ENCODE data around the gene ZNF319.

ZNF319 gene

DNA sequence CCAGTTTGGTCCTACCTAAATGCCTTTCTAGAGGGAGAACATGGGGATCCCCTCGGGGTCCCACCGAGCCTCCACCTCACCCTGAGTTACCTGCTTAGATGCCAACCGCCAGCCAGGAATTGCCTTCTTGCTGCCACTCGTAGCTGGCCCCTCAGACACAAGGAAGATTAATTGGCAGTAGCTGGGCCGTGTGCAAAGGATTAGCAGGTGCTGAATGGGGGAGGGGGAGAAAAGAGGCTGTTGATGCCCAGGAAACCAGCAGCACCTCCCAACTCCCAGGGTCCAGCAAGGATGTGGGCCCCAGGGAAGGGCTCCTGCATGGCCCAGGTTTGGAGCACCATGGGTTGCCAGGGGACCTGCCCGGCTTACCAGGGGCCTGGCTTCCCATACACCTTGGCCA is 29.5 kb downstream of the ZNF319 start, which contains the start of gene CNGB1:
CNGB1 (minus strand) TSS at position 159 of the 400 bp plus-strand sequence. CDS start 3,842 bp downstream, outside the sequence.
- TF ChIP-seq POLR2A (IDR thresholded peaks at IDR 0.05; ENCODE audit: low read depth, low read length) (no peak), SPI1 (IDR thresholded peaks at IDR 0.05; ENCODE audit: low read depth, low read length) (no peak), POU2F2 (IDR thresholded peaks at IDR 0.05; ENCODE audit: low read depth, low read length) (no peak)
- FAIRE-seq (no peak), DNase-seq (ENCODE audit: insufficient read length, low spot score) (no peak)

- DNase-seq (ENCODE audit: insufficient read length, low spot score) = no peak
- no peak for FAIRE-seq
Measured at GRCh38 chr16:57970319-57970718, 30.2 kb downstream of the ZNF319 start.

DNA sequence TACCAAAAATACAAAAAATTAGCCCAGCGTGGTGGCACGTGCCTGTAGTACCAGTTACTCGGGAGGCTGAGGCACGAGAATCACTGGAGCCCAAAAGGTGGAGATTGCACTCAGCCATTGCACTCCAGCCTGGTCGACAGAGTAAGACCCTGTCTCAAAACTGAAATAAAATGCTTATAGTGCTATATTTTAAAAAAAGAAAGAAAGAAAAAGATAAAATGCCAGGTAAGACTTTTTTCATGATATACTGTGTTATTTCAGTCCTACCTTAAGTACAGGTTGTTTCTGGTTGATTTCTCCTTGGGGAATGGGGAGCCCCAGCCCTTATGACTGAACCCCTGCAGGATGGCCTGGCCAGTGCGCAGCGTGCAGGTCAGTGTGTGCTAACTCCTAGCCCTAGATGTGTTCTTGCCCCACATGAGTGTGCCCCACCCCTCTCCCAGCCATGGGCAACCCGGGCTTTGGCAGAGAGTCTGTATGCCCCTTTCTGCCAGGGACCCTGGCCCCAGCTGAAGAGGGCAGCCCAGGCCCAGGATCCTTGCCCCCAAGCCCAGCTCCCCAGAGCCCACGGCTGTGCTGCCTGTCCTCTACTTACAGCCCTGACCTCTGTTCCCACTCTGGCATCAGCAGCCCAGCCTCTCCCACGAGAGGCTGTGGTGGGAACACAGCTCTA is 30.9 kb downstream of the ZNF319 start:
- FAIRE-seq (no peak), DNase-seq (ENCODE audit: insufficient read length, low spot score) (no peak)

More at GRCh38 chr16:57970319-57970718, 30.2 kb downstream of the ZNF319 start:
- TF ChIP-seq POLR2AphosphoS5 (IDR thresholded peaks at IDR 0.05; ENCODE audit: low read depth, low read length) = no peak
- TF ChIP-seq SPI1 (IDR thresholded peaks at IDR 0.05; ENCODE audit: low read depth, low read length) = no peak
- no peak for TF ChIP-seq POU2F2 (IDR thresholded peaks at IDR 0.05; ENCODE audit: low read depth, low read length)
- no peak for TF ChIP-seq PAX5 (IDR thresholded peaks at IDR 0.05; ENCODE audit: insufficient read depth, low read length, severe bottlenecking)
- TF ChIP-seq POLR2A (IDR thresholded peaks at IDR 0.05; ENCODE audit: low read depth, low read length) = no peak
- TF ChIP-seq TAF1 (IDR thresholded peaks at IDR 0.05; ENCODE audit: low read depth, low read length) = no peak

GRCh38 chr16:57967916-57968315 is 32.6 kb downstream of the ZNF319 start:
- no peak for FAIRE-seq
- DNase-seq (ENCODE audit: insufficient read length, low spot score) = no peak
- TF ChIP-seq POLR2AphosphoS5 (IDR thresholded peaks at IDR 0.05; ENCODE audit: low read depth, low read length) (no peak), TAF1 (IDR thresholded peaks at IDR 0.05; ENCODE audit: low read depth, low read length) (no peak), POLR2A (IDR thresholded peaks at IDR 0.05; ENCODE audit: low read depth, low read length) (no peak), POU2F2 (IDR thresholded peaks at IDR 0.05; ENCODE audit: low read depth, low read length) (no peak), PAX5 (IDR thresholded peaks at IDR 0.05; ENCODE audit: insufficient read depth, low read length, severe bottlenecking) (no peak), SPI1 (IDR thresholded peaks at IDR 0.05; ENCODE audit: low read depth, low read length) (no peak)

More for the DNA sequence above, 30.9 kb downstream of the ZNF319 start:
- TF ChIP-seq PAX5 (IDR thresholded peaks at IDR 0.05; ENCODE audit: insufficient read depth, low read length, severe bottlenecking) = no peak
- no peak for TF ChIP-seq SPI1 (IDR thresholded peaks at IDR 0.05; ENCODE audit: low read depth, low read length)
- no peak for TF ChIP-seq POU2F2 (IDR thresholded peaks at IDR 0.05; ENCODE audit: low read depth, low read length)
- no peak for TF ChIP-seq TAF1 (IDR thresholded peaks at IDR 0.05; ENCODE audit: low read depth, low read length)
- no peak for TF ChIP-seq POLR2A (IDR thresholded peaks at IDR 0.05; ENCODE audit: low read depth, low read length)
- no peak for TF ChIP-seq POLR2AphosphoS5 (IDR thresholded peaks at IDR 0.05; ENCODE audit: low read depth, low read length)

- TF ChIP-seq POLR2AphosphoS5 (IDR thresholded peaks at IDR 0.05; ENCODE audit: low read depth, low read length) = no peak
- TF ChIP-seq SPI1 (IDR thresholded peaks at IDR 0.05; ENCODE audit: low read depth, low read length) = 0 out of 2 replicates have a peak, but pooled peaks have one; percentile 38
- TF ChIP-seq POLR2A (IDR thresholded peaks at IDR 0.05; ENCODE audit: low read depth, low read length) = no peak
- no peak for TF ChIP-seq POU2F2 (IDR thresholded peaks at IDR 0.05; ENCODE audit: low read depth, low read length)
- no peak for TF ChIP-seq PAX5 (IDR thresholded peaks at IDR 0.05; ENCODE audit: insufficient read depth, low read length, severe bottlenecking)
Measured at GRCh38 chr16:57966986-57967385, 33.5 kb downstream of the ZNF319 start.

DNA sequence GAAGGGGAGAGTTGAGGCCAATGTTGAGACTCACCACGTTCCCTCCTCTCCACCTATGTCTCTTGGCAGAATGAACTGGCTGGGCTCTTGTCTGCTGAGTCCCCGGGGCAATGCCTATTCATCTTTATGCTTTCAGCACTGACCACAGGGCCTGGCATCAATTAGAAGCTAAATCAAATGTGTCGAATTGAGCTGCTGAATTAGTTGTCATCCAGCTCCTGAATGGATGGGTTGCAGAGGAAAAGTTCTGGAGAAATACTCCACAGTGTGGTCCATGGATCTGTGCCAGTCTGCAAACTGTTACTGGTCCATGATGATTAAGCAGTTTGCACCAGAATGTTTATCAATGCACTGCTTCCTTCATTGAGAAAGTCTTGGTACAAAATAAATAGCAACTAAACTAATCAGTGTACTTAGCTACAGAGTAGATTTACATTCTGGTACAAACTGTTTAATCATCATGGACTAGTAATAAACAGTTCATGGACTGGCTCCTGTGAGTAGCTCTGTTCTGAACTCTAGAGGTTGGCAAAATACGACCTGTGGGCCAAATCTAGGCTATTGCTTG is 34.2 kb downstream of the ZNF319 start:
- no peak for FAIRE-seq
- DNase-seq (ENCODE audit: insufficient read length, low spot score) = no peak
- TF ChIP-seq POLR2A (IDR thresholded peaks at IDR 0.05; ENCODE audit: low read depth, low read length) = no peak
- no peak for TF ChIP-seq POU2F2 (IDR thresholded peaks at IDR 0.05; ENCODE audit: low read depth, low read length)
- no peak for TF ChIP-seq POLR2AphosphoS5 (IDR thresholded peaks at IDR 0.05; ENCODE audit: low read depth, low read length)
- TF ChIP-seq PAX5 (IDR thresholded peaks at IDR 0.05; ENCODE audit: insufficient read depth, low read length, severe bottlenecking) = no peak
- no peak for TF ChIP-seq SPI1 (IDR thresholded peaks at IDR 0.05; ENCODE audit: low read depth, low read length)
- TF ChIP-seq TAF1 (IDR thresholded peaks at IDR 0.05; ENCODE audit: low read depth, low read length) = no peak

More at GRCh38 chr16:57966986-57967385, 33.5 kb downstream of the ZNF319 start:
- no peak for FAIRE-seq
- DNase-seq (ENCODE audit: insufficient read length, low spot score) = no peak

- TF ChIP-seq POU2F2 (IDR thresholded peaks at IDR 0.05; ENCODE audit: low read depth, low read length) = no peak
- no peak for DNase-seq (ENCODE audit: insufficient read length, low spot score)
- FAIRE-seq = no peak
Measured at GRCh38 chr16:57964157-57964700, 36.2 kb downstream of the ZNF319 start.

DNA sequence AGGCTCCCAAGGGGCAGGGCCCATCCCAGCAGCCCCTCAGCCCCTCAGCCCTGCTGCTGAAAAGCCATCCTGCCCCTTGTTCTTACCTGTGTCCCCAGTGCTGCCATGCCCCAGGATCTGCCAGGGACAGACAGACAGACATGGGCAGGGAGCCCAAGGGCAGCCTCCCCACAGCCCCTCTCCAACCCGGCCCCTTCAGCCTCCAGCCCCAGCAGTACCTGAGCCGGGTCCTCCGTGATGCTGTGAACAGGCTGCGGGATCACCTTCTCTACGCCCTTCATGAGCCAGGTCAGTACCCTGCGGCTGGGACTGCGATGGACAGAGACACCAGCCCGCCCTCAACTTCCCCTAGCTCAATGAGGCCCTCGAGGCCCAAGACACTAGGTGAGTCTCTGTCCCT is 37.7 kb downstream of the ZNF319 start:
- TF ChIP-seq POLR2AphosphoS5 (IDR thresholded peaks at IDR 0.05; ENCODE audit: low read depth, low read length) = no peak
- no peak for TF ChIP-seq TAF1 (IDR thresholded peaks at IDR 0.05; ENCODE audit: low read depth, low read length)
- no peak for TF ChIP-seq PAX5 (IDR thresholded peaks at IDR 0.05; ENCODE audit: insufficient read depth, low read length, severe bottlenecking)
- no peak for TF ChIP-seq POU2F2 (IDR thresholded peaks at IDR 0.05; ENCODE audit: low read depth, low read length)
- TF ChIP-seq SPI1 (IDR thresholded peaks at IDR 0.05; ENCODE audit: low read depth, low read length) = no peak
- TF ChIP-seq POLR2A (IDR thresholded peaks at IDR 0.05; ENCODE audit: low read depth, low read length) = no peak
- no peak for FAIRE-seq
- DNase-seq (ENCODE audit: insufficient read length, low spot score) = no peak

GRCh38 chr16:57962046-57962445 is 38.4 kb downstream of the ZNF319 start:
- TF ChIP-seq SPI1 (IDR thresholded peaks at IDR 0.05; ENCODE audit: low read depth, low read length) = no peak
- TF ChIP-seq POLR2AphosphoS5 (IDR thresholded peaks at IDR 0.05; ENCODE audit: low read depth, low read length) = no peak
- no peak for TF ChIP-seq TAF1 (IDR thresholded peaks at IDR 0.05; ENCODE audit: low read depth, low read length)
- TF ChIP-seq POU2F2 (IDR thresholded peaks at IDR 0.05; ENCODE audit: low read depth, low read length) = no peak
- no peak for FAIRE-seq
- DNase-seq (ENCODE audit: insufficient read length, low spot score) = no peak

DNA sequence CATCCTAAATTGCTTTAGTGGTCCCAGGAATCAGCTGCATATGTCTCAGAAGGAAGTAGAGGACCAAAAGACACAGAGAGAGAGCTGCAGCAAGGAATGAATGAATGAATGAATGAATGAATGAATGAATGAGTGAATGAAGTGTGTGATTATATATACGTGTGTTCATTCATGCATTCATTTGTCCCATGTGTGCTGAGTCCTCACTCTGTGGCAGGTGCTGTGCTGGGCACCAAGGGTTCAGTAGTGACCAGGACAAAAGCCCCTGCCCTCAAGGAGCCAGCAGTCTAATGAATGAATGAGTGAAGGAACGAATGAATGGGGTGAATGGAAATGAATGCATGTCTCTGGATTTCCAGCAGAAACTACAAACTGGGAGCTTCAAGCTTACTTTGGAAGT is 38.9 kb downstream of the ZNF319 start:
- TF ChIP-seq POU2F2 (IDR thresholded peaks at IDR 0.05; ENCODE audit: low read depth, low read length) = no peak
- TF ChIP-seq PAX5 (IDR thresholded peaks at IDR 0.05; ENCODE audit: insufficient read depth, low read length, severe bottlenecking) = no peak
- TF ChIP-seq POLR2A (IDR thresholded peaks at IDR 0.05; ENCODE audit: low read depth, low read length) = no peak
- TF ChIP-seq TAF1 (IDR thresholded peaks at IDR 0.05; ENCODE audit: low read depth, low read length) = no peak
- TF ChIP-seq POLR2AphosphoS5 (IDR thresholded peaks at IDR 0.05; ENCODE audit: low read depth, low read length) = no peak
- TF ChIP-seq SPI1 (IDR thresholded peaks at IDR 0.05; ENCODE audit: low read depth, low read length) = no peak
- DNase-seq (ENCODE audit: insufficient read length, low spot score) (no peak), FAIRE-seq (no peak)
